HepG2 (cell line): ENCODE measurements around the gene C20orf204. TPM values are rescaled to one million over a fixed set of nuclear protein-coding genes. Genes with fewer than 3 reads are reported as not detected.

ENCODE experiments used
- AGO2 ChIP-seq: fragments of 200-400 bp; formaldehyde crosslinking; optimal IDR thresholded peaks from 2 replicates; pipeline ENCODE3; 2017; ENCODE audit warnings: mild to moderate bottlenecking, low read depth, low read length, moderate library complexity
- CHD4 ChIP-seq: fragments of 200-600 bp; sonication (generic); IDR thresholded peaks from 2 replicates; pipeline ENCODE4 v1.7.0; 2017; ENCODE audit warnings: mild to moderate bottlenecking, low read length, borderline replicate concordance
- GTF2F1 ChIP-seq: fragments of 150-350 bp; IDR thresholded peaks from 2 replicates; pipeline ENCODE4 v1.6.1; 2014; ENCODE audit warnings: low read length
- HES4 ChIP-seq: sonication (generic); formaldehyde crosslinking; IDR thresholded peaks from 2 replicates; pipeline ENCODE4 v1.9.0; 2021; ENCODE audit warnings: mild to moderate bottlenecking, missing genetic modification reagents, borderline replicate concordance
- KDM1A ChIP-seq: IDR thresholded peaks from 2 replicates; pipeline ENCODE4 v1.6.1; 2016; ENCODE audit warnings: missing compliant biosample characterization
- MIER2 ChIP-seq: IDR thresholded peaks from 2 replicates; pipeline ENCODE4 v1.6.1; 2016; ENCODE audit warnings: missing biosample characterization, missing genetic modification reagents
- NAIF1 ChIP-seq: sonication (generic); formaldehyde crosslinking; IDR thresholded peaks from 2 replicates; pipeline ENCODE4 v1.5.0; 2020; ENCODE audit warnings: mild to moderate bottlenecking, missing genetic modification reagents, borderline replicate concordance
- PHF8 ChIP-seq: sonication (generic); formaldehyde crosslinking; IDR thresholded peaks from 2 replicates; pipeline ENCODE4 v1.5.0; 2020; ENCODE audit warnings: missing genetic modification reagents
- RAD51 ChIP-seq: fragments of 450-650 bp; IDR thresholded peaks from 2 replicates; pipeline ENCODE4 v1.6.1; 2016; ENCODE audit warnings: borderline replicate concordance
- RCOR2 ChIP-seq: IDR thresholded peaks from 2 replicates; pipeline ENCODE4 v1.6.1; 2016; ENCODE audit warnings: missing biosample characterization, missing genetic modification reagents
- SIX1 ChIP-seq: sonication (generic); formaldehyde crosslinking; IDR thresholded peaks from 2 replicates; pipeline ENCODE4 v1.4.0; 2020; ENCODE audit warnings: missing genetic modification reagents, borderline replicate concordance
- ZBTB1 ChIP-seq: sonication (generic); formaldehyde crosslinking; IDR thresholded peaks from 2 replicates; pipeline ENCODE4 v1.4.0; 2020; ENCODE audit warnings: missing genetic modification reagents, borderline replicate concordance
- ZBTB3 ChIP-seq: sonication (generic); formaldehyde crosslinking; IDR thresholded peaks from 2 replicates; pipeline ENCODE4 v1.4.0; 2020; ENCODE audit warnings: low read depth, mild to moderate bottlenecking, moderate library complexity, missing genetic modification reagents, borderline replicate concordance
- ZFP37 ChIP-seq: sonication (generic); formaldehyde crosslinking; IDR thresholded peaks from 2 replicates; pipeline ENCODE4 v1.4.0; 2020; ENCODE audit warnings: missing genetic modification reagents, borderline replicate concordance
- ZNF260 ChIP-seq: sonication (generic); formaldehyde crosslinking; IDR thresholded peaks from 2 replicates; pipeline ENCODE4 v1.4.0; 2020; ENCODE audit warnings: missing genetic modification reagents, low read depth, mild to moderate bottlenecking, borderline replicate concordance
- ZNF326 ChIP-seq: sonication (generic); formaldehyde crosslinking; IDR thresholded peaks from 2 replicates; pipeline ENCODE4 v1.4.0; 2020; ENCODE audit warnings: missing genetic modification reagents, borderline replicate concordance
- ZNF513 ChIP-seq: sonication (generic); formaldehyde crosslinking; conservative IDR thresholded peaks from 2 replicates; pipeline ENCODE4 v1.5.0; 2020; ENCODE audit warnings: missing genetic modification reagents
- ZNF546 ChIP-seq: sonication (generic); formaldehyde crosslinking; conservative IDR thresholded peaks from 2 replicates; pipeline ENCODE4 v1.8.1; 2023; ENCODE audit warnings: mild to moderate bottlenecking, missing genetic modification reagents
- ZNF841 ChIP-seq: sonication (generic); formaldehyde crosslinking; IDR thresholded peaks from 2 replicates; pipeline ENCODE4 v1.8.1; 2023; ENCODE audit warnings: missing genetic modification reagents, borderline replicate concordance
- polyA plus RNA-seq, 8 experiments: library from polyadenylated mRNA; depleted of rRNA in 3 of 8; stranded (reverse) in 7 of 8; unstranded in 1 of 8; fragments of >200 nt; fragmentation: Illumina TruSeq in 4 of 8; extraction: Trizol in 4 of 8; gene quantifications; 2 replicates each; pipeline versions ENCODE4 v1.2.1 to v1.2.3, GENCODE V29; 2011 to 2016; ENCODE audit warnings: low read depth in 4 of 8, missing spikeins in 1 of 8, mixed read lengths in 1 of 8; ENCODE audit not compliant: insufficient read depth in 1 of 8
- total RNA-seq, 5 experiments: library from RNA; depleted of rRNA; stranded (reverse); fragments of >200 nt; fragmentation: Illumina TruSeq; extraction: Trizol; gene quantifications; 2 replicates each; pipeline ENCODE4 v1.2.3, GENCODE V29; 2016; ENCODE audit warnings: low read depth in 1 of 5
- TF ChIP-seq, protein P1 (sequence below): sonication (generic); formaldehyde crosslinking; IDR thresholded peaks from 2 replicates; pipeline ENCODE4 v1.5.0; 2020; ENCODE audit warnings: mild to moderate bottlenecking, missing genetic modification reagents
- TF ChIP-seq, protein P2 (sequence below): sonication (generic); formaldehyde crosslinking; IDR thresholded peaks from 2 replicates; pipeline ENCODE4 v1.5.0; 2020; ENCODE audit warnings: missing genetic modification reagents, mild to moderate bottlenecking, borderline replicate concordance
- TF ChIP-seq, protein P3 (sequence below): sonication (generic); formaldehyde crosslinking; IDR thresholded peaks from 2 replicates; pipeline ENCODE4 v1.5.1; 2020; ENCODE audit warnings: missing genetic modification reagents, mild to moderate bottlenecking, borderline replicate concordance
- TF ChIP-seq, protein P4 (sequence below): sonication (generic); formaldehyde crosslinking; IDR thresholded peaks from 2 replicates; pipeline ENCODE4 v1.4.0; 2020; ENCODE audit warnings: missing genetic modification reagents, borderline replicate concordance

C20orf204 gene
- total and polyA plus RNA-seq, 2 of the 13 experiments (the other 11 are each of a cell fraction or from before 2014, with no cell fraction given), result 22.1 to 80.0 TPM

- TF ChIP-seq, protein P1, sequence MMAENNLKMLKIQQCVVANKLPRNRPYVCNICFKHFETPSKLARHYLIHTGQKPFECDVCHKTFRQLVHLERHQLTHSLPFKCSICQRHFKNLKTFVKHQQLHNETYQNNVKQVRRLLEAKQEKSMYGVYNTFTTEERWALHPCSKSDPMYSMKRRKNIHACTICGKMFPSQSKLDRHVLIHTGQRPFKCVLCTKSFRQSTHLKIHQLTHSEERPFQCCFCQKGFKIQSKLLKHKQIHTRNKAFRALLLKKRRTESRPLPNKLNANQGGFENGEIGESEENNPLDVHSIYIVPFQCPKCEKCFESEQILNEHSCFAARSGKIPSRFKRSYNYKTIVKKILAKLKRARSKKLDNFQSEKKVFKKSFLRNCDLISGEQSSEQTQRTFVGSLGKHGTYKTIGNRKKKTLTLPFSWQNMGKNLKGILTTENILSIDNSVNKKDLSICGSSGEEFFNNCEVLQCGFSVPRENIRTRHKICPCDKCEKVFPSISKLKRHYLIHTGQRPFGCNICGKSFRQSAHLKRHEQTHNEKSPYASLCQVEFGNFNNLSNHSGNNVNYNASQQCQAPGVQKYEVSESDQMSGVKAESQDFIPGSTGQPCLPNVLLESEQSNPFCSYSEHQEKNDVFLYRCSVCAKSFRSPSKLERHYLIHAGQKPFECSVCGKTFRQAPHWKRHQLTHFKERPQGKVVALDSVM (CRISPR knock-in tag), result no peak
- TF ChIP-seq ZBTB3 (CRISPR knock-in tag) (peak; percentile 69; the same call in 1 of the 2 replicates), ZBTB1 (no peak), RCOR2 (peak; percentile 88), RAD51 (no peak), ZNF260 (CRISPR knock-in tag) (no peak), ZNF326 (CRISPR knock-in tag) (no peak), NAIF1 (CRISPR knock-in tag) (no peak), HES4 (CRISPR knock-in tag) (peak; percentile 78), AGO2 (no peak), GTF2F1 (no peak), ZFP37 (CRISPR knock-in tag) (no peak; the same call in 1 of the 2 replicates), ZNF546 (CRISPR knock-in tag) (peak; percentile 64; the same call in 1 of the 2 replicates), MIER2 (no peak; the same call in 1 of the 2 replicates), KDM1A (CRISPR knock-in tag) (peak; percentile 83; the same call in 1 of the 2 replicates), PHF8 (CRISPR knock-in tag) (peak; percentile 55), ZNF513 (CRISPR knock-in tag) (no peak), CHD4 (peak; percentile 70; the same call in 1 of the 2 replicates), SIX1 (CRISPR knock-in tag) (no peak), ZNF841 (no peak)
- TF ChIP-seq, protein P2, sequence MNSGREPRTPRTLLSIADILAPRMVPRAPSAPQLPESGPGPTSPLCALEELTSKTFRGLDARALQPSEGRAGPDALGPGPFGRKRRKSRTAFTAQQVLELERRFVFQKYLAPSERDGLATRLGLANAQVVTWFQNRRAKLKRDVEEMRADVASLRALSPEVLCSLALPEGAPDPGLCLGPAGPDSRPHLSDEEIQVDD, result no peak
- TF ChIP-seq, protein P3, sequence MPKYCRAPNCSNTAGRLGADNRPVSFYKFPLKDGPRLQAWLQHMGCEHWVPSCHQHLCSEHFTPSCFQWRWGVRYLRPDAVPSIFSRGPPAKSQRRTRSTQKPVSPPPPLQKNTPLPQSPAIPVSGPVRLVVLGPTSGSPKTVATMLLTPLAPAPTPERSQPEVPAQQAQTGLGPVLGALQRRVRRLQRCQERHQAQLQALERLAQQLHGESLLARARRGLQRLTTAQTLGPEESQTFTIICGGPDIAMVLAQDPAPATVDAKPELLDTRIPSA, result peak; percentile 80; the same call in 1 of the 2 replicates
- TF ChIP-seq, protein P4, sequence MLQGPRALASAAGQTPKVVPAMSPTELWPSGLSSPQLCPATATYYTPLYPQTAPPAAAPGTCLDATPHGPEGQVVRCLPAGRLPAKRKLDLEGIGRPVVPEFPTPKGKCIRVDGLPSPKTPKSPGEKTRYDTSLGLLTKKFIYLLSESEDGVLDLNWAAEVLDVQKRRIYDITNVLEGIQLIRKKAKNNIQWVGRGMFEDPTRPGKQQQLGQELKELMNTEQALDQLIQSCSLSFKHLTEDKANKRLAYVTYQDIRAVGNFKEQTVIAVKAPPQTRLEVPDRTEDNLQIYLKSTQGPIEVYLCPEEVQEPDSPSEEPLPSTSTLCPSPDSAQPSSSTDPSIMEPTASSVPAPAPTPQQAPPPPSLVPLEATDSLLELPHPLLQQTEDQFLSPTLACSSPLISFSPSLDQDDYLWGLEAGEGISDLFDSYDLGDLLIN (CRISPR knock-in tag), result no peak
These were observed 43.5 kb downstream of the C20orf204 start, which contains the start of gene RGS19 (continued) for GRCh38 chr20:64079273-64080012.
